IPS-NIHi11 (cell line): ENCODE results near the gene DEDD2.

Experiments used
- DNase-seq: peaks from one replicate; pipeline ENCODE4 v3.0.0; 2012; ENCODE audit warnings: mixed read lengths, low spot score

Gene DEDD2

GRCh38 chr19:42228641-42229040 lies 11.2 kb upstream of the DEDD2 start:
- no peak for DNase-seq

DNA sequence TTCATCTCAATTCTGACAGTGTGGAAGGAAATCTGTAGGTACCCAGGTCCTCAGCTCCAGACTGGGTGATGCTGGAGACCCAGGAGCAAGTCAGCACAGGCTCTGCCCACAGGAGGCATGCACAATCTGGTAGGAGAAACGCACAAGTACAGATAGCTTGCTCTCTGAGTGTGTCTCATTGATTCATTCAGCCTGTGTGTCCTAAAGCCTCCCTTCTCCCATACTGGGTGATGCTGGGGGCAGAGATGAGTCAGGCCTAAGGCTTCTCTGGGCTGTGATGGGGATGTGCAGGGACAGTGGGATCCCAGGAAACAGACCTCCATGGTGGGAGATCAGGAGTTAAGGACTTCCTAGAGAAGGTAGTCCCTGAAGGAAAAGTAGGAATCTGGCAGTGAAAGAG lies 9.4 kb upstream of the DEDD2 start:
- no peak for DNase-seq

- no peak for DNase-seq
Measured at GRCh38 chr19:42225718-42226292, 8.3 kb upstream of the DEDD2 start.

DNA sequence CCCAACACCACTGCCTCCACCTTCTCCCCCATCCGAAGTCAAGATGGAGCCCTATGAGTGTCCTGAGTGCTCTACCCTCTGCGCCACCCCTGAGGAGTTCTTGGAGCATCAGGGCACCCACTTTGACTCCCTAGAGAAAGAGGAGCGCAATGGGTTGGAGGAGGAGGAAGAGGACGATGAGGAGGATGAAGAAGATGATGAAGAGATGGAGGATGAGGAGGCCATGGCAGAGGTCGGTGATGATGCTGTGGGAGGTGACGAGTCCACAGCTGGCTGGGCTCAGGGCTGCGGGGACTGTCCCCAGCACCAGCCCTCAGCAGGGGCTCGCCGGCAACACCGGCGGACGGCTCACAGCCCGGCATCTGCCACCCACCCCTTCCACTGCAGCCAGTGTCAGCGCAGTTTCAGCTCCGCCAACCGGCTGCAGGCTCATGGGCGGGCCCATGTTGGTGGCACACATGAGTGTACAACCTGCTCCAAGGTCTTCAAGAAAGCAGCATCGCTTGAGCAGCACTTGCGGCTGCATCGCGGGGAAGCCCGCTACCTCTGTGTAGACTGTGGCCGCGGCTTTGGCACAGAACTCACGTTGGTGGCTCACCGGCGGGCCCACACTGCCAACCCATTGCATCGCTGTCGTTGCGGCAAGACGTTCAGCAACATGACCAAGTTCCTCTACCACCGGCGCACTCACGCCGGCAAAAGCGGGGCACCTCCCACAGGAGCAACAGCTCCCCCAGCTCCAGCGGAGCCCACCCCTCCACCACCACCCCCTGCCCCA lies 7.7 kb upstream of the DEDD2 start:
- no peak for DNase-seq

DNA sequence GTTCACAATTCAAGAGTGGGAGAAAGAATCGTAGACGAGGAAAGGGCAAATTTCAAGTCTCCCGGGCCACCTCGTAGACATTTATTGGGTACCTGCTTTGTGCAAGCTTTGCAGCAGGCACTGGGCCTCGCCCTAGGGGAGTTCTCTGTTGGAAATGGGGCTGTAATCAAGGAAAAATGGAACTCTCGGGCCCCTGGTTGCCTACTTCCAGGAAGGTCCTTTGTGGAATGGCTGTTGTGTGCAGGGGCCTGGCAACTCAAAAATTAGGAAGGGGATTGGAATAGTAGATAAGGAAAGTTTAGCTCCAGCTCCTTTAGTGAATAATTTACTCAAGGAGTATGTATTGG lies 3.2 kb upstream of the DEDD2 start:
- DNase-seq, result no peak

DNA sequence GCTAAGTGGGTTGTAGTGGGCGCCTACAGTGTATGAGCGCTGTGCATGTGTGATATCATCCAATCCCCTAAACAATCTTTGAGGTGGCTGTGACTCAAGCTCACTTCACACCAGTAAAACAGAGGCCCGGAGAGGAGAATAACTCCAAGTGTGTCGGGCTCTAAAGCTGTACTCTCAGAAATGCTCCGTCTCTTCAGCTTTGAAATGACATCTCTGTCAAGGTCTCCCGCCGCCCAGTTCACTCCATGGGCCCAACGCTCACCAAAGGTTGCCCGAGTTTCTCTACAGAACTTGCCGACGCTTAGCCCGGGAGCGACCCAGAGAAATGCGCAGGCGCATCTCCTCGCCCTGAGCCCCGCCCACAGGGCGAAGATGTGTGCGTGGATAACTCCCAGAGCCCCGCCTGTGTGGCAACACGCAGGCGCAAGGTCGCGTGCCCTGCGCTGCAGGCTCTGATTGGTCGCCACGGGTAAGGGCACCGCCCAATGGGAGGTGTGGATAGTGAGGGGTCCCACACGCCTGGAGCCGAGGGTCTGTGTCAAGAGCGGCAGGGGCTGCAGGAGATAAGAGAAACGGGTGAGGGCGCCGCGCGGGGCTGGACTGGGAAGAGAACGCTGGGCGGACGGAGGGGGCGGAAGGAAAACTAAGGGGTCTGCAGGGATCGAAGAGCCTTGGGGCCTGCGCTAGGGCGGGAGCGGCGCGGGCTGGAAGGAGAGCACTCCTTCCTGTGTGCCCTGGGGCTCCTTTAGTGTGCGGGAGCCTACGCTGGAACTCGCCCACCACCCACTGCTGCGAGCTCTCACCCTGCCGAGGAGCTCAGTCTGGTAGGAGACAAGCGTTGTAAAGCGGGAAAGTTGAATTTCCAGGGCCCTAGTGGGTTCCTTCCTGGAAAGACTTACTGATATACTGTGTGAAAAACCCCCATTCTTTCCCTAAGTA lies 2.6 kb upstream of the DEDD2 start, which contains the start of gene ZNF526:
TSS of gene ZNF526 (plus strand) at position 501 of the 939 bp plus-strand sequence. CDS start 4,092 bp downstream, outside the sequence.
- peak; percentile 98 for DNase-seq

DNA sequence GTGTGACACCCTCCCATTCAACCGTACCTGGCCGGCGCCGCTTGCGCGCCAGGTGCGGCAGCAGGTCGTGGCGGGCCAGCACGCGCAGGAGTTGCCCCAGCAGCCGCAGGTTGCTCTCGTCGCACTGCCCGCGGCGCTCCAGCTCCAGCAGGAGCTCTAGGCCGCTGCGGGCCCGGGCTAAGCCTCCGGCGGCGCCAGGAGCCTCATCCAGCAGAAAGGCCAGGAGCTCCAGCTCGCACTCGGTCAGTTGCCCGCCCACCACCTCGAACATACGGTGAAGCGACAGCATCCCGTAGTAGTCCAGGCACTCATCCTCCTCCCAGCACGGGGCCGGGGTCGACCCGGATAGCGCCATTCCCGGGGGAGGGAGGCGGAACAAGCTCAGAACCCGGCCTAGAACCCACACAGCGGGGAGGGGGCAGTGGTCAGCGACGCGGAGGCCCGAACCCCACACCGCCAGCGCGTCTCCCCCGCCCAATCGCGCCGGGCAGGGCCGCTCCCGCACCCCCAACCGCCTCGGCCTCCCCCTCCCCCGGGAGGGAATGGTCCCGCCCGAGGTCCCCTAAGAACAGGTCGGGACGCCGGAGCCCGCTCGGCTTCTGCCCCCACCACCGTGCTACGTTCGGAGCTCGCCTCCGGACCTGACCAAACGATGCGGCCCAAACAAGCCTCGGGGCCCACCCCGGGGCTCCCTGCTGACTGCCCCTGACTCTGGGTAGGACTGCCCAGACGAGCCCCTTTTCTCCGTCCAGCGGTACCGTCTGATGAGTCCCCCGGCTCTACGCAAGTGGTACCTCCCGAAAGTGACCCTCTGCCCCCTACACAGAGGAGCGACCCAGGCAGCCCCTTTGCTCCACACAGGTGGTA lies 591 bp downstream of the DEDD2 start:
- DNase-seq, result peak; percentile 79

GRCh38 chr19:42214810-42215485 lies 2.5 kb downstream of the DEDD2 start:
- DNase-seq, result no peak

GRCh38 chr19:42212886-42213285 lies 4.6 kb downstream of the DEDD2 start:
- DNase-seq, result no peak

DNA sequence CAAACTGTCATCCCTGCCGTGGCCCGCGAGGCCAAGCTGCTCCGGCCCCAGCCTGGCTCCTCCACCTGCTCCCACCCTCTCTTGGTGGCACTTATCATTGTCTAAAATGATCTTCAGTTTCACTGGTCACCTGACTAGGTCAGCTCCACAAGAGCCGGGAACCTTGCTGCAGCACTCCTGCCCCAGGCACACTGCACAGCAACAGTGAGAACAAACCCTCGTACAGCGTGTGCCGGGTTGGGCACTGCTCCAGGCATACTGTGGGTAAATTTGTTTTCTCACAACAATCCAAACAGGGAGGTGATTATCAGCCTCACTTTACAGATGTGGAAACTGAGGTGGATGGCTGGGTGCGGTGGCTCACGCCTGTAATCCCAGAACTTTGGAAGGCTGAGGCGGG lies 8.9 kb downstream of the DEDD2 start:
- DNase-seq, result no peak

- no peak for DNase-seq
Measured at GRCh38 chr19:42207767-42208271, 9.7 kb downstream of the DEDD2 start.

GRCh38 chr19:42206871-42207755 lies 10.4 kb downstream of the DEDD2 start:
- no peak for DNase-seq

DNA sequence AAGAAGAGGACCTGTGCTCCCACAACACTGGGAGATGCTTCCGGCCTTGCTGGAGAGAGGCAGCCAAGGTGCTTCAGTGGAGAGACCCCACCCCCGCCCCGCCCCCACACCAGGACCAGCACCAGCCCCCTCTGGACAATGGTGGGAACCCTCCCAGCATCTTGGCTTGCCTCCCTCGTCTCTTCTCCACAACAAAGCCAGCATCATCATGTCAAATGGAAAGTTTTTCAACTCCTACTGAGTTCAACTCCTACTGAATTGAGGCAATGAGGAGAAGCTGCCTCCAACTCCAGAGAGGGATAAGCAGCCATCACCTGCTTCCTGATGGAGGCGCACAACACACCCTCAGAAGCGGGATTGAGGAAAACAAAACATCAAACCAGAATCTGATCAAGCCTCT lies 12.8 kb downstream of the DEDD2 start:
- peak; percentile 72 for DNase-seq

GRCh38 chr19:42203700-42204099 lies 13.8 kb downstream of the DEDD2 start:
- no peak for DNase-seq

GRCh38 chr19:42202290-42202880 lies 15.1 kb downstream of the DEDD2 start:
- no peak for DNase-seq

DNA sequence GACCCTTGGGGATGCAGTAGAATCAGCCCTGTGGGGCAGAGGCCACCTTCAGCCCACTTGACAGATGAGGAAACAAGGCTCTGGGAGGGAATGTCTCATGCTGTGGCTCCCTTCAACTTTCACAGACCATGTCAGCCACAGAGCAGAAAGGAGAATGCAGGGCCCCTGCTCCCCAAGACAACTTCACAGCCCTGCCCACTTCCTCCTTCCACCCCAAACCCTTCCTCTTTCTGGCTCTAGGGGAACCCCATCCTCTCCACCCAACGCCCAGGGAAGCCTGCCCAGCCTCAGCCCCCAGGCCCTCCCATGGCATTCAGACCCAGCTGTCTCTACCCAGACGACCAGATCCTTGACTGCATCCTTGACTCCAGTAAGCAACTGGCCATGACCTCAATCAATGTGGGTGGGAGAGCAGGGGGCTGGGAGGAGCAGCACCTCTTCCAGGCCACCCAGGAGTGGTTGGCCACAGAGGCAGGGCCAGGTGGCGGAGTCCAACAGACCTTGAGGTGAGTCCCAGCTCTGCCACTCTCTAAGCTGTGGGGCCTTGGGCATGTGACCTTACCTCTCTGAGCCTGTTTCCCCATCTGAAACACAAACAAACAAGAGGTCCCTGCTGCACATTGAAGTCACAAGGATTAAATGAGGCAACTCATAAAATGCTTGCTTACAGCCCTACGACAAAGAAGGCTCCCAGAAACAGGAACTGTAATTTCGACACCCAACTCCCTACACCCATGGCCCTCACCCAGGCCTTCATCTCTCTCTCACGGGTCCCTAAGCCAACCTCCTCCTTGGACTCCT lies 15.8 kb downstream of the DEDD2 start:
- no peak for DNase-seq

DNA sequence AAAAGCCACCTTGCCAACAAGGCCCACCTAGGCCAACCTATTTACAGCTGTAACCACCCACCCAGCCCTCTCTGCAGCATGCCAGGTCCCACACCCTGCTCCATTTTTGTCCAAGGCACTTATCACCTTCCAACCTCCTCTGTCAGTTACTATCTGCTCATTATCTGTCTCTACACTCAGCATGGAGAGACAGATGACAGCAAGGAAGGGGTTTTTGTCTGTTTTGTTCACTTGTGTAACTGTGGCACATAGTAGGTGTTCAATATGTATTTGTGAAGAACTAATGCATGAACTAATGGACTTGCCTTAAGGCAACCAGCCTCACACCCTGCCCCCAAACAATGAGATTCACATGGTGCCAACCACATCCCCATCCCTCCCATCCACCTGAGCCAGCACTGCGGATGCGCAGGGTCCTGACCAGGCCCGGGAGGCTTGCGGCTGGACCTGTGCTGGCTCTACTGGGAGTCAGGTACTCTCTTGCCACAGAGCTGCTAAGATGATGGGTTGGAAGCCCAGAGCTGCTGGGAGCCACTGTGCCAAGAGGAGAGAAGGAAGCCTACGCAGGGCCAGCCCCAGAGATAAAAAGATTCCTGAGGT lies 17.3 kb downstream of the DEDD2 start:
- no peak for DNase-seq

DNA sequence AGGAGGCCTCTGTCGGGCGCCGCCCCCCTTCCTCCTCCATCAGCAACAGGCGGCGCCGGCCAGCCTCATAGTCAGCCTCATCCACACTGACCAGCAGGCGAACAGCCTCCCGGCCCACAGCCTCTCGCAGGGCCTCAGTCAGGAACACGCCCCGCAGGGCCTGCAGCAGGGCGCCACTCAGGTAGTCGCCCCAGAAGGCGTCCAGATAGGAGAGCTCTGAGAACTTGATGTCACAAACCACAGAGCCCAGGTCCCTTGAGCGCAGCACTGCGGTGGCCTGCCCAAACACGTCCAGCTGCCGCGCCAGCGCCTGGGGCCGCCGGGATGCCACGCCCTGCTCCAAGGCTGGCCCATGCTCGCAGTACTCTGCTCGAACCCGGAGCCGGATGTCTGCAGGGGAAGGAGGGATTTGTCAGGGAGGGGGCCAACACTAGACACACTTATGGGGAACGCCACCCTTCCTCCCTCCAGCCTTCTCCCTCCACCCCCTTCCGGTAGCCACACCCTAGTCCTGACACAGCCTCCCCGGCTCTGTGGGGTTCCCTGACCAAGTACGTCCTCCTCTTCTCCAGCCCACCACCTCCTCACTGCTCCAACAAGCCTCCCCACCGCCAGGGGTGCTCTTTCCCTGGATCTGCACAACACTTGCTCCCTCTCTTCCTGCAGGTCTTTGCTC lies 17.9 kb downstream of the DEDD2 start:
- DNase-seq, result peak; percentile 65
